ENCODE data around the gene HHAT.

Gene HHAT

GRCh38 chr1:210617293-210617692 is 288.6 kb downstream of the HHAT start:
- DNase-seq, result no peak

GRCh38 chr1:210618369-210618768 is 289.7 kb downstream of the HHAT start:
- no peak for DNase-seq

GRCh38 chr1:210620867-210621488 is 292.3 kb downstream of the HHAT start:
- no peak for DNase-seq

- DNase-seq, result no peak
Measured at GRCh38 chr1:210621712-210622111, 293.0 kb downstream of the HHAT start.

- no peak for DNase-seq
Measured at GRCh38 chr1:210624722-210625121, 296.0 kb downstream of the HHAT start.

- DNase-seq, result no peak
Measured at GRCh38 chr1:210625715-210626114, 297.0 kb downstream of the HHAT start.

- DNase-seq, result no peak
Measured at GRCh38 chr1:210626341-210626740, 297.6 kb downstream of the HHAT start.

- no peak for DNase-seq
Measured at GRCh38 chr1:210627755-210628154, 299.1 kb downstream of the HHAT start.

GRCh38 chr1:210629276-210629675 is 300.6 kb downstream of the HHAT start:
- DNase-seq, result no peak

- DNase-seq, result no peak
Measured at GRCh38 chr1:210631399-210631798, 302.7 kb downstream of the HHAT start.

- DNase-seq, result no peak
Measured at GRCh38 chr1:210633140-210633539, 304.4 kb downstream of the HHAT start.

GRCh38 chr1:210633636-210634035 is 304.9 kb downstream of the HHAT start:
- DNase-seq, result no peak

- no peak for DNase-seq
Measured at GRCh38 chr1:210635108-210635507, 306.4 kb downstream of the HHAT start.

GRCh38 chr1:210641582-210641981 is 312.9 kb downstream of the HHAT start:
- DNase-seq, result no peak

- no peak for DNase-seq
Measured at GRCh38 chr1:210645582-210646257, 317.0 kb downstream of the HHAT start.

- no peak for DNase-seq
Measured at GRCh38 chr1:210646258-210646616, 317.5 kb downstream of the HHAT start.

GRCh38 chr1:210647406-210648333 is 319.0 kb downstream of the HHAT start:
- no peak for DNase-seq

- no peak for DNase-seq
Measured at GRCh38 chr1:210648588-210649269, 320.0 kb downstream of the HHAT start.

- DNase-seq, result no peak
Measured at GRCh38 chr1:210650403-210650802, 321.7 kb downstream of the HHAT start.

- no peak for DNase-seq
Measured at GRCh38 chr1:210652329-210652954, 323.7 kb downstream of the HHAT start.

- peak in 1 of 2 experiments; percentile 12 for DNase-seq
Measured at GRCh38 chr1:210653771-210654170, 325.1 kb downstream of the HHAT start.

- no peak for DNase-seq
Measured at GRCh38 chr1:210654176-210654981, 325.7 kb downstream of the HHAT start.

All from NCI-H2081 (cell line).